Activated gamma-delta T cell (primary cell): Measurements from ENCODE around the gene IFNL4.
"Not testable (repeated sequence)": the region's sequence is repeated elsewhere in the genome, so short reads cannot be mapped to it uniquely, and the experiment has no call there.

Source experiments
- DNase-seq: peaks from one replicate; lab custom pipeline; 2025; lab: John Stamatoyannopoulos, UW
- total RNA-seq, 2 donors: gene quantifications; one replicate each; lab custom pipeline; 2026; lab: John Stamatoyannopoulos, UW

IFNL4 gene
- 0 to 0.13 reads per million in 2 donors for total RNA-seq

GRCh38 chr19:39248806-39249205, at the start of gene IFNL4:
IFNL4 (minus strand) TSS chr19:39248856.
- no peak for DNase-seq

GRCh38 chr19:39297931-39298634, 49.4 kb upstream of the IFNL4 start:
- peak; percentile 58 for DNase-seq

- DNase-seq = no peak
These were observed 48.2 kb upstream of the IFNL4 start for GRCh38 chr19:39296906-39297305.

GRCh38 chr19:39296055-39296645, 47.5 kb upstream of the IFNL4 start, which contains the start of gene IFNL1:
IFNL1 (plus strand) TSS chr19:39296407; CDS start chr19:39296422, 15 bp downstream.
- no peak for DNase-seq

GRCh38 chr19:39293394-39293793, 44.7 kb upstream of the IFNL4 start:
- DNase-seq = no peak

GRCh38 chr19:39284032-39284431, 35.4 kb upstream of the IFNL4 start:
- DNase-seq = no peak

- no peak for DNase-seq
These were observed 33.4 kb upstream of the IFNL4 start for GRCh38 chr19:39282021-39282420.

- no peak for DNase-seq
These were observed 28.9 kb upstream of the IFNL4 start for GRCh38 chr19:39277598-39277997.

GRCh38 chr19:39276740-39277139, 28.1 kb upstream of the IFNL4 start:
- DNase-seq = no peak

GRCh38 chr19:39275578-39275977, 26.9 kb upstream of the IFNL4 start:
- DNase-seq = no peak

GRCh38 chr19:39273859-39274258, 25.2 kb upstream of the IFNL4 start:
- not testable (repeated sequence) for DNase-seq

- DNase-seq = no peak
These were observed 21.6 kb upstream of the IFNL4 start for GRCh38 chr19:39270036-39270871.

- not testable (repeated sequence) for DNase-seq
These were observed 20.7 kb upstream of the IFNL4 start for GRCh38 chr19:39269369-39269768.

GRCh38 chr19:39268531-39269223, 20.0 kb upstream of the IFNL4 start:
- not testable (repeated sequence) for DNase-seq

GRCh38 chr19:39268085-39268484, 19.4 kb upstream of the IFNL4 start, which contains the start of gene IFNL2:
IFNL2 (plus strand) TSS chr19:39268396; CDS start chr19:39268569, 173 bp downstream.
- not testable (repeated sequence) for DNase-seq

- DNase-seq = no peak
These were observed 16.8 kb upstream of the IFNL4 start for GRCh38 chr19:39265321-39265916.

- no peak for DNase-seq
These were observed 15.9 kb upstream of the IFNL4 start for GRCh38 chr19:39264306-39265290.

GRCh38 chr19:39263912-39264305, 15.3 kb upstream of the IFNL4 start:
- DNase-seq = no peak

GRCh38 chr19:39262496-39262895, 13.8 kb upstream of the IFNL4 start:
- no peak for DNase-seq

GRCh38 chr19:39261704-39262103, 13.0 kb upstream of the IFNL4 start:
- DNase-seq = no peak
